Stimulated activated CD4-positive, alpha-beta T cell treated with anti-CD3 and anti-CD28 coated beads, TNF-alpha, amount 100 ng/mL, for 24 hours (primary cell): ENCODE data around the gene NTPCR.

Experiments
- DNase-seq, 3 experiments: peaks; one replicate each; pipeline ENCODE4 v3.0.0-alpha.2; 2020; ENCODE audit warnings: low read depth in 3 of 3

NTPCR gene

GRCh38 chr1:233010146-233010545 is 59.7 kb downstream of the NTPCR start:
- DNase-seq = no peak

DNA sequence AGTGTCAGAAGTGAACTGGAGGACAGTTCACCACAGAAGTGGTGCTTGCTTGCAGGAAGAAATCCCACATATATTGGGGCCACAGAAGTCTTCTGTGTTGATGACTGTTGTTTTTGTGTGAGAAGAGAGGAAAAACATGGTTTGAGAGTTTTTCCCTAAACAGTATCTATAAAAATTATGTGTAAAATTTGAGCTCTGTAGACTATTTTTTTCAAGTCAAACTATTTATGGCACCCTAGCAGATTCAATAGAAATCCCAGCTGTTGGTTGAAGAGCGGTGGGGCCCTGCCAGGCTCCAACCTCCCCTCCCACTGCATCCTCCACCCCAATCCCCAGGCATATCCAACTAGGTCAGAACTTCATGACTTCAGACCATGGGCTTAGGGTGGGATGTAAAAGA is 61.6 kb downstream of the NTPCR start:
- DNase-seq = no peak

DNA sequence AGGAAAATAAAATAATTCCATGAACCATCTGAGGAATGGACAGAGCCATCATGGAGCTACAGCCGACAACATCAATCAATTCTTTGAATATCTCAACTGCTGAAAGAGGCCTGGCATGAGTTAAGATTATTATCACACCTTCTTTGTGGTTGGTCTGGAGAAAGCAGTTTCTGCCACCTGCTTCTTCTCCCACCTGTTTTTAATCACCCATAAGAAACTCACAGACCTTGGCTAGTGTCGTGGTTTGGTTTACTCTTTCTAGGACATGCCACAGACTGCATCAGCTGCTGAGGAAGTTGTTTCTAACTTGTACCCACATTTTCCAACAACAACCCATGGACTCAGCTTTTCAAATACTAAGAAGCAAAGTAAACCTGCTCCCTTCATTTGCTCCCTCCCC is 65.6 kb downstream of the NTPCR start:
- no peak for DNase-seq

DNA sequence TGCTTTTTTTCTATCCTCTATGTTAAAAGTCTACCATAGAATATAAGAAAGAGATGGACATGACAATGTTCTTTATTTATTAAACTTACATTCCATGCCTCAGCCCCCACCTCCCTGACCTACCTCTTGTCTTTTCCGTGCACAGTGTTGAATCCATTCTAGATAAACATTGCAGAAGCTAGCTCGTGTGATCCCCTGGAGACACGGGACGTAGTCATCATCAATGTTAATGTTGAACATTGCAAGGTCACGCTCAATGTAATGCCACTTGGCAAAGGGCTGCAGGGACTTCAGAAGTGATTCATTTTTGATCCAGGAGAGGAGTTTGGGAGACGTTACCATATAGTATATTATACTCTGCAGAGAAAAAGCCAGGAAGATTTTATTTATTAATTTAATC is 66.4 kb downstream of the NTPCR start:
- DNase-seq = no peak

- DNase-seq = no peak
These were observed 68.7 kb downstream of the NTPCR start for GRCh38 chr1:233019083-233019482.

DNA sequence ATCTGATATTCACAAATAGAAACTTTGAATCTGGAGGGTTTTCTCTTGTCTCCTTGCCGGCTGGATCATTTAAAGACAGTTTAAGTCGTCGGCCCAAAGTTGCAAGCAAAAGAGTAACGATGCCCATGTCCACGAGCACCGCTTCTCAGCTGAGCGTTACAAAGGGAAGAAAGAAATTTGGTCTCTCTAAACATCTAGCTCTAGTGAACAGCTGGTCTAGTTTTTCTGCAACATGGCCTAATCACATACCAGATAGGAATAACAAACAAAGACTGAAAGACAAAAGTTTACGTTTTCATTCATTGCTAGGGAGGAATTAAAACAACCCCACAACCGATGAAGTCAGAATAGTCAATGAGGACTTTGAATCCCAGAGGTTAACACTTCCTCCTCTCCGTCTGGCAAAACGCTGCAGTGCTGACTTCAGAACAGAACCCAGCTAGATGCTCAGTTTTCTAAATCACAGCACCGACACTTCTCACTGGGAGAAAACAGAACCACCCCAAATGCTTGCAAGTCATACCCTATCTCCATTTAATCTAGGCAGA is 69.4 kb downstream of the NTPCR start:
- DNase-seq = no peak

- DNase-seq = no peak
These were observed 70.0 kb downstream of the NTPCR start for GRCh38 chr1:233020426-233020825.

GRCh38 chr1:233022246-233022645 is 71.8 kb downstream of the NTPCR start:
- DNase-seq = no peak

DNA sequence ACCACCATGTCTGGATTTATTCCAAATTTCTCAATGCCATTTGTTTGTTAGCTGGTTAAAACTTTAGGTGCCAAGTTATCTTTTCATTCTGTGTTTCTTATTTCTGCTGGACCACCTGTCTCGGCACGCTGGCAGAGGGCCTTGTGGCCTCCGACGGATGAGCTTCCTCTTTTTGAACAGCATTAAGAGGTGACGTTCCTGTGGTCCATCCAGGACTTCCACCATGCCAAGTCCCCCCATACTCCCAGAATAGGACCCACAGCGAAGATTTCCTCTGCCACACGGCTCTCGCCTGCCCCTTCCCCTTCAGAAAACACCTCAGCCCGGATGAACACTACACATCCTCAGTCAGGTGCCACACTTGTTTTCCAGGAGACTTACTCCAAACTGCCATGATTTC is 73.8 kb downstream of the NTPCR start:
- DNase-seq = no peak

DNA sequence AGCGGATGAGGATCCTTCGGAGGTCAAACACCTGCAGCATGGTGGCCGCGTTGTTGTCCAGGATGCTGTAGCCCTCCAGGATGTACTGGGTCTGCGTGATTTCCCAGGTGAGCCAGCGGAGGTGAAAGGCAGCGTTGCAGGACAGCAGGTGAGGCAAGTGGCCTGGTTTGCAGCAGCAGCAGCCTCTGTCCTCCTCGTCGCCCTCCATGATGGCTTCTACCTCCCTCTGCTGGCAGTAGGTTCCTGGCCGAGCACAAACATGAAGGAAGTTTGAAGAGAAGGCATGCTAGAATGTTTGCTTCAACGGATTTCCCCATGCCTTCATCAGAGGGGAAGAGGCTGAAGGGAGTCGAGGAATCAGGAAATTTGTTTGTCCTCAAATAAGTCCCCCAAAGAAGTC is 74.7 kb downstream of the NTPCR start:
- no peak for DNase-seq

DNA sequence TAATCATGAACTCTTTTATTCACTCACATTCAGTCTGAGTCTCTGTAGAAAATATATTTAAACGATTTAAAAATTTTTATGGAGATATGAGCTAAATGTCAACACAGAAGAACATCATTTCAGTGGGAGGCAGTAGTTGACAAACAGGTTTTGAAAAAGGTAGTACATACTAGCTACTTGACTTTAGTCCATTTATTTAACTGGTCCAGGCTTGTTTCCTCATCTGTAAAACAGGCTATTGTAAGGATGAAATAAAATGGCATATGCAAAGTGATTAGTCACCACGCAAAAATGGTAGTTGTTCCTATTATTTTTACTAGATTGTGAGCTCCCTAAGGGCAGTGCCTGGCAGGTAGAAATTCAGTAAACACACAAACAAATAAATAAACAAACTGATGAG is 75.2 kb downstream of the NTPCR start:
- no peak for DNase-seq

DNA sequence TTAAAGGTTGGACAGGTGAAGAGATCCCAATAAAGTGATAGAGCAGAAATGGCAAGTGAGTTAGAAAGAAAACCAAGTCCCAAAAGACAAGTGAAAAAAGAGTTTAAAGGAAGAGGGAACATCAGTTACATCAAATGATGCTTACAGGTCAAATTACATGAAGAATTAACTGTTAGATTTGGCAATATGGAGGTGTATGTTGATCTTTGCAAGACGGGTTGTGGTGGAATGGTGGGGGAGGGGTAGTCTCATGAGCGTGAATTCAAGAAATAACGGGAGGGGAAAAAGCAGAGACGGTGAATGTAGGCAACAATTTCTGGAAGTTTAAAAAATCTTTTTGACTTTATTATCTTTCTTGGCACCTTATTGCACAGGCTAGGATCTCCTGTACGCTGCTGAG is 76.6 kb downstream of the NTPCR start:
- DNase-seq = no peak

DNA sequence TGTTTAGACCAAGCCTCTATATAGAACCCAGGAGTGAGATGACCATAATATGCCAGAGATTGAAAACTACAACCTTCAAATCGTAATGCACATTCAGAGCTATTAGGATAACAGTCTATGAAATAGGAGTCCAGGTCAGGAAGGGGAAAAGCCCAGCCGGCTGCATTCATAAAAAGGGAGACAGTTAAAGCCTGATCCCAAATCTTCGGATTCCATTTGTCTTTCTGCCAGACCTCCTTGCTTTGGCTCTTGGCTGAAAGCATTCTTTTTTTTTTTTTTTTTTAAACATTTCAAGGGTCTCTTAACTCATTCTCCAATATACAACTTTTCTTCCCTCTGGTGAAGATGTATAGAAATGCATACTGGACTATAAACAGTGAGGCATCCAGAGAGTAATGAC is 81.1 kb downstream of the NTPCR start:
- DNase-seq = no peak

DNA sequence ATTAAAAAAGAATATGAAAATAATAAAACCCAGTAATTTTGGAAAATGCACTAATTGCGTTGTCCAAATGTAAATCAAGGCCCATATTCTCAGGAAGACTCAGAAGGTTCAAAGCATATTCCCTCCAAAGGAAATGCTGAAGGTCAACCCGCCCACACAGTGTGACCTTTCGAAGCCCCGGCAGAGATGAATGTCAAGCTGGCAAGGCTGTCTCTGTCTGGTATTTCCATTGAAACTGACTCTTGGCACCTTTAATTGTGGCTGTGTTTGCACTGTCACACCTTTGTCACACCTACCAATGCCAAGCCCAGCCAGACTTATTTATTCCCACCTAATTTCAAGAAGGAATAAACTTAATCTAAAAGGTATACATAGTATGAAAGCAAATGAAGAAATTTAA is 82.5 kb downstream of the NTPCR start:
- no peak for DNase-seq

DNA sequence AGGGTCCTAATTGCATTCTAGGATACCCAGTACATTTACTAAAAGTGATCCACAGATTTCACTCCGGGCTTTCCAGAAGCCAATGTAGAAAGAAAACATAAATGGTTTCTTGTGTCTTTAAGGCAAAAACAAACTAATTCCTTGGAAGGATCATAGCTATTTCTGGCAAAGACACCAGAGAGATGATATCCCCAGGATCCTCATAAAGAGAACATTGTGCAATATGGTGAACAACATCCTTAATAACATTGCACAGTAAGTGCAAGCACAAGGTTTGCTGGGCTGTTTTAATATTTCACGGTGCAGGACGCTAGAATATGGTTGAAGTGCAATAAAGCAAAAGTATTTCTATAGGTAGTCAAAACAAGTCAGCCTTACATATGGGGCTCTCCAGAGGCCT is 83.0 kb downstream of the NTPCR start:
- DNase-seq = no peak
